H1 (cell line): ENCODE results near the gene GINS3.
"Not testable (repeated sequence)": the region's sequence is repeated elsewhere in the genome, so short reads cannot be mapped to it uniquely, and the experiment has no call there.

Experiments
- EZH2 ChIP-seq: fragments of 200-600 bp; sonication (generic); IDR thresholded peaks from 2 replicates; pipeline ENCODE4 v1.7.1; 2012; ENCODE audit warnings: low read depth, mild to moderate bottlenecking, moderate library complexity, low read length, inconsistent platforms; ENCODE audit not compliant: severe bottlenecking
- JUN ChIP-seq: IDR thresholded peaks from 2 replicates; pipeline ENCODE4 v1.6.1; 2011; ENCODE audit warnings: low read depth, mild to moderate bottlenecking, improper control_type of control experiment, low read length
- POLR2A ChIP-seq, 2 experiments: IDR thresholded peaks; 1 replicate in 1 of 2; 2 replicates in 1 of 2; pipeline ENCODE4 v1.6.1; 2011; ENCODE audit warnings: low read depth in 2 of 2, low read length in 2 of 2, mild to moderate bottlenecking in 2 of 2; ENCODE audit errors: control extremely low read depth in 1 of 2
- POLR2AphosphoS5 ChIP-seq: IDR thresholded peaks from 2 replicates; pipeline ENCODE4 v1.6.1; 2011; ENCODE audit warnings: low read depth, low read length
- RAD21 ChIP-seq, 2 experiments: IDR thresholded peaks in 1 of 2; conservative IDR thresholded peaks in 1 of 2; 2 replicates each; pipeline ENCODE4 v1.6.1; 2011; ENCODE audit warnings: low read depth in 2 of 2, low read length in 2 of 2, improper control_type of control experiment in 1 of 2, inconsistent platforms in 1 of 2, mild to moderate bottlenecking in 1 of 2, moderate library complexity in 1 of 2
- SIRT6 ChIP-seq: IDR thresholded peaks from one replicate; pipeline ENCODE4 v1.7.1; 2012; ENCODE audit warnings: low read length, inconsistent platforms
- SP1 ChIP-seq: IDR thresholded peaks from 2 replicates; pipeline ENCODE4 v1.6.1; 2011; ENCODE audit warnings: low read depth, low read length
- SRF ChIP-seq: IDR thresholded peaks from 2 replicates; pipeline ENCODE4 v1.6.1; 2011; ENCODE audit warnings: mild to moderate bottlenecking, low read depth, low read length, moderate library complexity
- TAF1 ChIP-seq: IDR thresholded peaks from 2 replicates; pipeline ENCODE4 v1.6.1; 2011; ENCODE audit warnings: mild to moderate bottlenecking, low read depth, low read length
- TF ChIP-seq, protein P1 (sequence below), 3 experiments: IDR thresholded peaks; 1 replicate in 2 of 3; 2 replicates in 1 of 3; pipeline versions ENCODE4 v1.5.1 to v1.6.1; 2011; ENCODE audit warnings: low read length in 3 of 3, mild to moderate bottlenecking in 3 of 3, inconsistent platforms in 2 of 3, low read depth in 1 of 3, moderate library complexity in 1 of 3; ENCODE audit not compliant: insufficient read depth in 1 of 3; ENCODE audit errors: control extremely low read depth in 1 of 3

DNA sequence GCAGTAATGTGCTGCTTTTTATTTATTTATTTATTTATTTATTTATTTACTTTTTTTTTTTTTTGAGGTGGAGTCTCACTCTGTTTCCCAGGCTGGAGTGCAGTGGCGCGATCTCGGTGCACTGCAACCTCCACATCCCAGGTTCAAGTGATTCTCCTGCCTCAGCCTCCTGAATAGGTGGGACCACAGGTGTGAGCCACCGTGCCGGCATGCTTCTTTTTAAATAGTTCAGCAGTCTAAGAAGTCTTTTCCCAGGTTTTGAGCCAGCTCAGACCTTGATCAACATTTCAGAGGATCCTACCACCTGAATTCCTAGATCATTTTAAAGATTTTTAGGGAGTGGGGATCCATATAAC is 20.3 kb downstream of the GINS3 start:
- TF ChIP-seq JUN; POLR2AphosphoS5; SIRT6; SRF; RAD21 (IDR thresholded peaks at IDR 0.05 in 1 of 2, conservative IDR thresholded peaks at IDR 0.05 in 1 of 2; ENCODE audit: low read depth in 2 of 2, low read length in 2 of 2); SP1; TAF1; EZH2; POLR2A (IDR thresholded peaks at IDR 0.05; ENCODE audit: control extremely low read depth in 1 of 2, low read depth in 2 of 2, low read length in 2 of 2): not testable (repeated sequence)
- TF ChIP-seq, protein P1, sequence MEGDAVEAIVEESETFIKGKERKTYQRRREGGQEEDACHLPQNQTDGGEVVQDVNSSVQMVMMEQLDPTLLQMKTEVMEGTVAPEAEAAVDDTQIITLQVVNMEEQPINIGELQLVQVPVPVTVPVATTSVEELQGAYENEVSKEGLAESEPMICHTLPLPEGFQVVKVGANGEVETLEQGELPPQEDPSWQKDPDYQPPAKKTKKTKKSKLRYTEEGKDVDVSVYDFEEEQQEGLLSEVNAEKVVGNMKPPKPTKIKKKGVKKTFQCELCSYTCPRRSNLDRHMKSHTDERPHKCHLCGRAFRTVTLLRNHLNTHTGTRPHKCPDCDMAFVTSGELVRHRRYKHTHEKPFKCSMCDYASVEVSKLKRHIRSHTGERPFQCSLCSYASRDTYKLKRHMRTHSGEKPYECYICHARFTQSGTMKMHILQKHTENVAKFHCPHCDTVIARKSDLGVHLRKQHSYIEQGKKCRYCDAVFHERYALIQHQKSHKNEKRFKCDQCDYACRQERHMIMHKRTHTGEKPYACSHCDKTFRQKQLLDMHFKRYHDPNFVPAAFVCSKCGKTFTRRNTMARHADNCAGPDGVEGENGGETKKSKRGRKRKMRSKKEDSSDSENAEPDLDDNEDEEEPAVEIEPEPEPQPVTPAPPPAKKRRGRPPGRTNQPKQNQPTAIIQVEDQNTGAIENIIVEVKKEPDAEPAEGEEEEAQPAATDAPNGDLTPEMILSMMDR (IDR thresholded peaks at IDR 0.05; ENCODE audit: control extremely low read depth in 1 of 3, insufficient read depth in 1 of 3, low read depth in 1 of 3, low read length in 3 of 3), result not testable (repeated sequence)
